BJ (cell line): ENCODE results near the gene SPTBN5. TPM values are rescaled to one million over a fixed set of nuclear protein-coding genes. Genes with fewer than 3 reads are reported as not detected.

Experiments
- CTCF ChIA-PET: fragments of 350-600 bp; formaldehyde crosslinking; extraction: SDS; loops from one replicate; lab custom pipeline; 2021; ENCODE audit warnings: antibody characterized with exemption, inconsistent platforms; lab: Yijun Ruan, JAX
- POLR2A ChIA-PET: fragments of 300-600 bp; sonication (Branson Sonifier 250); formaldehyde crosslinking; extraction: SDS; loops from one replicate; lab custom pipeline; 2021; ENCODE audit warnings: antibody characterized with exemption; lab: Charles Lee
- DNase-seq: peaks from one replicate; pipeline ENCODE4 v3.0.0-alpha.2; 2011; ENCODE audit warnings: low read depth
- H3K27me3 ChIP-seq: 2 replicates; pipeline ENCODE4 v1.6.0; 2011; ENCODE audit warnings: low read length; ENCODE audit not compliant: control insufficient read depth, insufficient read depth
- H3K36me3 ChIP-seq: 2 replicates; pipeline ENCODE4 v1.5.1; 2011; ENCODE audit warnings: low read length; ENCODE audit not compliant: control insufficient read depth, insufficient read depth
- H3K4me3 ChIP-seq: 2 replicates; pipeline ENCODE4 v1.5.1; 2011; ENCODE audit warnings: low read depth, mild to moderate bottlenecking, control low read depth, low read length
- polyA plus RNA-seq: library from polyadenylated mRNA; depleted of rRNA; stranded (reverse); fragments of >200 nt; gene quantifications from 2 replicates; pipeline ENCODE4 v1.2.3, GENCODE V29; 2011
- TF ChIP-seq, protein P1 (sequence below): IDR thresholded peaks from 2 replicates; pipeline ENCODE4 v1.5.1; 2011; ENCODE audit warnings: low read depth, mild to moderate bottlenecking, control low read depth, inconsistent platforms, low read length, moderate library complexity; ENCODE audit not compliant: insufficient read depth

The SPTBN5 gene
- polyA plus RNA-seq, 1 experiment = 0.04 TPM

DNA sequence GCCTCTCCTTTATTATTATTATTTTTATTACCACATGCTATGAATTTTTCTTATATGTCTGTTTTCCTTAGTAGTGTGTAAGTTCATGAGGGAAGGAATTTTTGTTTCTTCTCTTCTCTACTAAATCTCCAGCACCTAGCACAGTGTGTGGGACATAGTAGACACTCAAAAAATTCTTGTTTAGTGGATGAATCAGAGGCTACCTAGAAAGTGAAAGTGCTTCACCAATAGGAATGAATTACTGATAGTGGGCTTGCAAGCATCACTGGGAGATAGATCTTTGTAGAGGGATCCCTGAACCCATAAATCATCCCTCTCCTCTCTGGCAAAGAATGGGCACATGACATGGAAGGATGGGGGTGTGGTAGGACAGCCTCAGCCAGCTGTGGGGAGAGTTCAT is 8.5 kb downstream of the SPTBN5 start:
- no peak for DNase-seq
- CTCF ChIA-PET = interaction anchor here (0.8 to 1.2 kb wide), 2 partner anchors 9 to 19 kb away, joined by 3 read pairs; no protein-coding TSS in a partner anchor
- peaks cover 5% of the 10 kb centered on the region for H3K27me3 ChIP-seq
- POLR2A ChIA-PET = no interaction called here
- H3K36me3 ChIP-seq = no peaks in the 10 kb centered on the region
- H3K4me3 ChIP-seq = no peak overlapping the region
- TF ChIP-seq, protein P1, sequence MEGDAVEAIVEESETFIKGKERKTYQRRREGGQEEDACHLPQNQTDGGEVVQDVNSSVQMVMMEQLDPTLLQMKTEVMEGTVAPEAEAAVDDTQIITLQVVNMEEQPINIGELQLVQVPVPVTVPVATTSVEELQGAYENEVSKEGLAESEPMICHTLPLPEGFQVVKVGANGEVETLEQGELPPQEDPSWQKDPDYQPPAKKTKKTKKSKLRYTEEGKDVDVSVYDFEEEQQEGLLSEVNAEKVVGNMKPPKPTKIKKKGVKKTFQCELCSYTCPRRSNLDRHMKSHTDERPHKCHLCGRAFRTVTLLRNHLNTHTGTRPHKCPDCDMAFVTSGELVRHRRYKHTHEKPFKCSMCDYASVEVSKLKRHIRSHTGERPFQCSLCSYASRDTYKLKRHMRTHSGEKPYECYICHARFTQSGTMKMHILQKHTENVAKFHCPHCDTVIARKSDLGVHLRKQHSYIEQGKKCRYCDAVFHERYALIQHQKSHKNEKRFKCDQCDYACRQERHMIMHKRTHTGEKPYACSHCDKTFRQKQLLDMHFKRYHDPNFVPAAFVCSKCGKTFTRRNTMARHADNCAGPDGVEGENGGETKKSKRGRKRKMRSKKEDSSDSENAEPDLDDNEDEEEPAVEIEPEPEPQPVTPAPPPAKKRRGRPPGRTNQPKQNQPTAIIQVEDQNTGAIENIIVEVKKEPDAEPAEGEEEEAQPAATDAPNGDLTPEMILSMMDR = no peak

GRCh38 chr15:41884458-41884857 is 9.4 kb downstream of the SPTBN5 start:
- no peaks in the 10 kb centered on the region for H3K36me3 ChIP-seq
- peaks cover 5% of the 10 kb centered on the region for H3K27me3 ChIP-seq
- CTCF ChIA-PET = no interaction called here
- POLR2A ChIA-PET = no interaction called here
- TF ChIP-seq, protein P1 = no peak
- DNase-seq = no peak
- H3K4me3 ChIP-seq = no peak overlapping the region

DNA sequence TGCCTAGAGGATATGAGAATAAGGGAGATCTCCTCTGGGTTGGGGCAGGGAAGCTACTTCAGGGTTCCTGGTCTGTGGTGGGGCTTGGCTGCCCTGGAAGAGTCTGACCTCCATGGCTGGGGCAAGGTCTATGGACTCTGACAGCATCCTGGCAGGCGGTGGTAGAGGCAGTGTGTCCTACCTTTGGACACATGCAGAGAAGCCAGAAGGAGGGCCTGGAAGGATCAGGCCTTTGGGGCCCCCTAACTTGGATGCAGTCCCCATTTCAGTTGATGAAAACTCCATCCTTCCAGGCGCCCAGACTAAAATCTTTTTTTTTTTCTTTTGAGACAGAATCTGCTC is 10.4 kb downstream of the SPTBN5 start:
- ChIA-PET CTCF (no interaction called here), POLR2A (no interaction called here)
- TF ChIP-seq, protein P1 = no peak
- H3K36me3 ChIP-seq = no peaks in the 10 kb centered on the region
- DNase-seq = no peak
- H3K27me3 ChIP-seq = peaks cover 5% of the 10 kb centered on the region
- no peak overlapping the region for H3K4me3 ChIP-seq

DNA sequence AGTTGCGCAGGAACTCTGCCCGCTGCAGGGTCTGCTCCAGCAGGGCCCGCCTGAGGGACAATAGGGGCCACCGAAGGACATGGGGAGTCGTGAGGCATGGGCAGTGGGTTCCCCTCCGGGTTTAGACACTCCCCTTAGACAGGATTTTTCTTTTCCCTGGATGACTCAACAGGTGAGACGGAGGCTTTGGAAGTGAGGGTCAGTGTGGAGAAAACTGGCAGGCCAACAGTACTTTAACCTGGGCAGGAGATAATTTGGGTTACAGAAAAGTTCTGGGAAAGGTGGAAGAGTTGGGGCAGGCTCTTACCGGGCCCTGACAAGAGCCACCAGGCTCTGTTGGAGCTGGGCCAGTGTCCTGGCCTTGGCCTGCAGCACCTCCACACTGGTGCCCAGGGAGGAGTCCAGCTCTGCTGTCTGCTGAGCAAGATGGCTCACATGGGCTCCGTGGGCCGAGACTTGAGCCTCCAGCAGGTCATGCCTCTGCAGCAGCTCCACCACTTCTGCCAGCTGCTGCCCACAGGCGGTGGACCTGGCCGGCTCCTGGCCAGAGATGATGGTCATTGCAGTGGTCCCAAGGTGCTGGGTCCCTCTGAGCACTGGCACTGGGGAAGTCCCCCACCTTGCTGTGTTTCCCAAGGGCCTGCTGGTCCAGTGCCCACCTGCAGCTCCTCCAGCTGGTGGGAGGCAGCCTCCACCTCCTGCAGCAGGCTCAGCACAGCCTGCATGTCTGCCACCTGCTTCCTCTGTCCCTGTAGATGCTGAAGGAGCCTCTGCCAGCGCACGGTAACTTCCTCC is 11.0 kb downstream of the SPTBN5 start:
- TF ChIP-seq, protein P1 = no peak
- no peak overlapping the region for H3K4me3 ChIP-seq
- no peaks in the 10 kb centered on the region for H3K36me3 ChIP-seq
- CTCF ChIA-PET = no interaction called here
- POLR2A ChIA-PET = no interaction called here
- peaks cover 5% of the 10 kb centered on the region for H3K27me3 ChIP-seq
- DNase-seq = no peak

GRCh38 chr15:41881920-41882688 is 11.7 kb downstream of the SPTBN5 start:
- peaks cover 6% of the 10 kb centered on the region for H3K27me3 ChIP-seq
- no peak overlapping the region for H3K4me3 ChIP-seq
- TF ChIP-seq, protein P1 = no peak
- DNase-seq = no peak
- CTCF ChIA-PET = interaction anchor here (1.3 to 1.6 kb wide), 2 partner anchors 9 to 11 kb away, joined by 3 read pairs; no protein-coding TSS in a partner anchor
- POLR2A ChIA-PET = no interaction called here
- H3K36me3 ChIP-seq = no peaks in the 10 kb centered on the region
